ENCODE measurements around the gene REXO4. TPM values are rescaled to one million over a fixed set of nuclear protein-coding genes. Genes with fewer than 3 reads are reported as not detected.

REXO4 gene
- total RNA-seq, 4 donors from 2014 or later = 11.5 to 18.1 (median 15.4) TPM

GRCh38 chr9:133421615-133422542, 4.1 kb upstream of the REXO4 start, which contains the start of gene ADAMTS13:
ADAMTS13 (plus strand) TSS chr9:133422367; CDS start chr9:133422444, 77 bp downstream.
- DNase-seq (ENCODE audit: low spot score) (no peak), ATAC-seq (ENCODE audit: low FRiP score) (no peak)
- no peak for TF ChIP-seq CTCF (IDR thresholded peaks at IDR 0.05)

- TF ChIP-seq CTCF (IDR thresholded peaks at IDR 0.05) = no peak
- DNase-seq (ENCODE audit: low spot score) = no peak
- ATAC-seq (ENCODE audit: low FRiP score) = no peak
These were observed 2.6 kb upstream of the REXO4 start for GRCh38 chr9:133420392-133420827.

- TF ChIP-seq CTCF (IDR thresholded peaks at IDR 0.05) = no peak
- ATAC-seq (ENCODE audit: low FRiP score) (no peak), DNase-seq (ENCODE audit: low spot score) (no peak)
These were observed 1.2 kb upstream of the REXO4 start for GRCh38 chr9:133419005-133419404.

- ATAC-seq (ENCODE audit: low FRiP score) = no peak
- TF ChIP-seq CTCF (IDR thresholded peaks at IDR 0.05) = no peak
These were observed 2.6 kb downstream of the REXO4 start for GRCh38 chr9:133415170-133415569.

GRCh38 chr9:133408042-133408441, 9.8 kb downstream of the REXO4 start:
- DNase-seq (ENCODE audit: low spot score) (no peak), ATAC-seq (ENCODE audit: low FRiP score) (no peak)
- no peak for TF ChIP-seq CTCF (IDR thresholded peaks at IDR 0.05)

More at GRCh38 chr9:133415170-133415569, 2.6 kb downstream of the REXO4 start:
- DNase-seq (ENCODE audit: low spot score) = no peak

- DNase-seq (ENCODE audit: low spot score) (peak; percentile 58), ATAC-seq (ENCODE audit: low FRiP score) (peak; percentile 74)
- TF ChIP-seq CTCF (IDR thresholded peaks at IDR 0.05) = peak in 2 of 3 donors; percentile 5 to 84
These were observed 11.1 kb downstream of the REXO4 start for GRCh38 chr9:133406480-133407307.
